Heart left ventricle (tissue), 16 donors: ENCODE data around the gene TEX2. TPM values are rescaled to one million over a fixed set of nuclear protein-coding genes. Genes with fewer than 3 reads are reported as not detected.
A peak's percentile ranks its signal among the peaks of the same experiment; 100 is the strongest.
"Not testable (repeated sequence)": the region's sequence is repeated elsewhere in the genome, so short reads cannot be mapped to it uniquely, and the experiment has no call there.

ENCODE experiments used
- ATAC-seq, 4 donors: fragments of 200-7000 bp; cut with Tn5 transposase; one replicate each; pipeline ENCODE4 v1.9.1; 2020 to 2022; ENCODE audit warnings: moderate library complexity in 4 of 4, mild to moderate bottlenecking in 3 of 4, moderate number of reproducible peaks in 1 of 4
- DNase-seq, 5 donors: peaks; one replicate each; pipeline ENCODE4 v3.0.0-alpha.2; 2020
- H3K27ac ChIP-seq, 12 donors: fragments of 200-600 bp; sonication (generic) in 4 of 12; one replicate each; pipeline versions ENCODE4 v1.5.0 to v1.8.0; 2016 to 2022; ENCODE audit warnings: mild to moderate bottlenecking in 2 of 12
- H3K27me3 ChIP-seq, 9 donors: fragments of 200-600 bp; sonication (generic) in 2 of 9; one replicate each; pipeline versions ENCODE4 v1.5.1 to v1.8.0; 2016 to 2022; ENCODE audit warnings: mild to moderate bottlenecking in 3 of 9
- H3K36me3 ChIP-seq, 9 donors: fragments of 200-600 bp; sonication (generic) in 2 of 9; one replicate each; pipeline versions ENCODE4 v1.5.0 to v1.8.0; 2018 to 2022; ENCODE audit warnings: mild to moderate bottlenecking in 2 of 9
- H3K4me1 ChIP-seq, 12 donors: fragments of 200-600 bp; sonication (generic) in 4 of 12; one replicate each; pipeline versions ENCODE4 v1.5.0 to v1.8.0; 2016 to 2022; ENCODE audit warnings: mild to moderate bottlenecking in 3 of 12
- H3K4me3 ChIP-seq, 12 donors: fragments of 200-600 bp; sonication (generic) in 4 of 12; one replicate each; pipeline versions ENCODE4 v1.5.0 to v1.8.0; 2017 to 2022; ENCODE audit warnings: mild to moderate bottlenecking in 9 of 12, moderate library complexity in 4 of 12
- H3K9me3 ChIP-seq, 12 donors: fragments of 200-600 bp; sonication (generic) in 4 of 12; one replicate each; pipeline versions ENCODE4 v1.5.0 to v1.8.0; 2016 to 2022; ENCODE audit warnings: mild to moderate bottlenecking in 1 of 12
- POLR2A ChIP-seq, 2 donors: fragments of 450-650 bp; IDR thresholded peaks; one replicate each; pipeline ENCODE4 v1.6.1; 2017; ENCODE audit warnings: antibody characterized with exemption in 2 of 2, mild to moderate bottlenecking in 2 of 2, moderate library complexity in 2 of 2
- WGBS, 4 donors: extraction: QIAGEN DNeasy Blood & Tissue Kit in 2 of 4; methylation state at CpG; one replicate each; pipeline versions ENCODE4 v1.1.5 to v1.1.7; 2013 to 2018; 5-methylcytosine and 5-hydroxymethylcytosine counted together
- intact Hi-C, 10 donors: fragments of 100-400 bp; cut with DNase I; formaldehyde crosslinking; loops; one replicate each; pipeline versions ENCODE4 v1.11.1 to v1.14.2; 2022
- polyA plus RNA-seq, 2 donors: library from polyadenylated mRNA; stranded (reverse); fragments of 200-250 nt; gene quantifications; one replicate each; pipeline ENCODE4 v1.2.3, GENCODE V29; 2013
- total RNA-seq, 9 donors: library from RNA; depleted of rRNA in 2 of 9; stranded (reverse); fragments of >200 nt in 2 of 9; fragmentation: NEBNext Ultra II Directional in 3 of 9; extraction: Animal tissue kit (Norgen Biotek cat#: 25700) in 3 of 9; gene quantifications; one replicate each; pipeline versions ENCODE4 v1.1.0 to v1.2.4, GENCODE V29; 2016 to 2023
- TF ChIP-seq, protein P1 (sequence below), 12 donors: fragments of 200-600 bp; sonication (generic) in 4 of 12; IDR thresholded peaks; one replicate each; pipeline versions ENCODE4 v1.5.0 to v1.8.0; 2018 to 2022; ENCODE audit warnings: antibody characterized with exemption in 12 of 12, mild to moderate bottlenecking in 5 of 12
- donor health status: ischemic (EF 13 %, LVEDD 7.1; RV severe dilation, severe dysfunction).
- donor health status: healthy with polysubstance abuse.
- donor health status: DM: no; HTN: yes; CAD: no.
- donor health status: DM: no; HTN: no; CAD: no.
- donor health status: ischemic (EF 25% LVEDD 6.9; RV normal size, moderate dysfunction).
- donor health status: ischemic (EF 25% LVEDD 5.7; RV mildly dilated, moderate dysfunction).
- donor health status: healthy.
- donor health status: DM: yes; HTN: yes; CAD: no.
- donor health status: ischemic (EF 35%, LVEDD 5.7; RV mildly dilated, moderate dysfunction).
- donor health status: nonischemic (EF 11% LVEDD 7.7; RV severe dilation, severe dysfunction).
- donor health status: DM: yes; HTN: yes; CAD: no.
- donor health status: PGD.
- donor health status: ischemic (EF 29% LVEDD 5.4; RV normal size, mild dysfunction).
- donor health status: nonischemic (EF 23%, LVEDD 6.1; RV moderate dilation, normal function).

TEX2 gene
- total and polyA plus RNA-seq, 11 donors = 16.8 to 55.8 (median 50.5) TPM

DNA sequence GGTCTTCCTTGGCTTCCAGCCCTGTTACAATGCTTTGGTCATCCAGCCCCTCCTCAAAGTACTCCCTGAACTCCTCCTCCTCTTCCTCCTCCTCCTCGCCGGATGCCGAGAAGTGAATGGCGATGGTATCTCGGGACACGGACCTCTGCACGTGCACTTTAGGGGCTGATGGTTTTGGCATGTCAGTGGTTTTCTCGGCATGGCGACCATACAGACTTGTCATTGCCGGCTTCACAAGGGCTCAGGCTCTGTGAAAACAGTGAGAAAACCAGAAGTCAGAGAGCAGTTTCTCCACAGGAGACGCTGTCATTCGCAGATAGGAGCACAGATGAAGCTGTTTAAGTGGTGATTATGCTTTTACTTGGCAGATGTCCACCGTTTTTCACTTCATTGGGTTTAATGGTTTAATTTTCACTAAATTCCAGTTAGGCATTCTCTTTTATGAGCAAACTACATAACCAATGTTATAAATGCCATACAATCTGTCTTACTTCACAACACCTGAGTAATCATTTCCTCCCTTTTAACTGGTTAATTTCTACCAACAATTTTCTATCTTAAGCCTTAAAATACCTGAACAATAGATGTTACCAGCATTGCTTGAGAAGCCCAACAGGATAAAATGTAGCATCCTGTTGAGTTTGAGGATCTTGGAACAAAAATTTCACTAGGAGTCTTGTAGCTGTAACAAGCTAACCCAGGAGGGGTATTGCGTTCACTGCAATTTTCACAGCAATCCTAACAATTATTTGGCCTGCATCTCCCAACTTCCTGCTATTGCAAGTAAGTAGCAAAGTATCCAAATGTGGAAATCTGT lies 48.9 kb downstream of the TEX2 start:
- 63 to 85% (median 74%) methylated on average over 14 of the region's 14 CpGs for WGBS, 4 donors
- H3K9me3 ChIP-seq = no peaks in the 10 kb centered on the region
- intact Hi-C loops = loop anchor here in 1 of 10 donors (10.0 kb wide), 1 partner anchor 59 kb away; no protein-coding TSS in a partner anchor
- H3K4me1 ChIP-seq = peaks cover 10 to 65% (median 46%) of the 10 kb centered on the region in 12 donors
- H3K27ac ChIP-seq = peak overlapping the region in 5 of 12 donors; percentile 30 to 67 (median 50)
- H3K36me3 ChIP-seq = peaks cover 0 to 30% (median 18%) of the 10 kb centered on the region in 9 donors
- peak in 1 of 5 donors; percentile 28 for DNase-seq
- H3K27me3 ChIP-seq = no peaks in the 10 kb centered on the region
- H3K4me3 ChIP-seq = no peak overlapping the region
- ATAC-seq = no peak
- TF ChIP-seq, protein P1, sequence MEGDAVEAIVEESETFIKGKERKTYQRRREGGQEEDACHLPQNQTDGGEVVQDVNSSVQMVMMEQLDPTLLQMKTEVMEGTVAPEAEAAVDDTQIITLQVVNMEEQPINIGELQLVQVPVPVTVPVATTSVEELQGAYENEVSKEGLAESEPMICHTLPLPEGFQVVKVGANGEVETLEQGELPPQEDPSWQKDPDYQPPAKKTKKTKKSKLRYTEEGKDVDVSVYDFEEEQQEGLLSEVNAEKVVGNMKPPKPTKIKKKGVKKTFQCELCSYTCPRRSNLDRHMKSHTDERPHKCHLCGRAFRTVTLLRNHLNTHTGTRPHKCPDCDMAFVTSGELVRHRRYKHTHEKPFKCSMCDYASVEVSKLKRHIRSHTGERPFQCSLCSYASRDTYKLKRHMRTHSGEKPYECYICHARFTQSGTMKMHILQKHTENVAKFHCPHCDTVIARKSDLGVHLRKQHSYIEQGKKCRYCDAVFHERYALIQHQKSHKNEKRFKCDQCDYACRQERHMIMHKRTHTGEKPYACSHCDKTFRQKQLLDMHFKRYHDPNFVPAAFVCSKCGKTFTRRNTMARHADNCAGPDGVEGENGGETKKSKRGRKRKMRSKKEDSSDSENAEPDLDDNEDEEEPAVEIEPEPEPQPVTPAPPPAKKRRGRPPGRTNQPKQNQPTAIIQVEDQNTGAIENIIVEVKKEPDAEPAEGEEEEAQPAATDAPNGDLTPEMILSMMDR (IDR thresholded peaks at IDR 0.05) = no peak
- TF ChIP-seq POLR2A (IDR thresholded peaks at IDR 0.05) = no peak

GRCh38 chr17:64212122-64212521 lies 50.9 kb downstream of the TEX2 start:
- intact Hi-C loops = loop anchor here in 1 of 10 donors (10.0 kb wide), 1 partner anchor 57 kb away; no protein-coding TSS in a partner anchor
- DNase-seq (no peak), ATAC-seq (no peak)
- peaks cover 8 to 57% (median 33%) of the 10 kb centered on the region in 12 donors for H3K4me1 ChIP-seq
- peak overlapping the region in 1 of 12 donors; percentile 67 for H3K27ac ChIP-seq
- TF ChIP-seq POLR2A (IDR thresholded peaks at IDR 0.05) = no peak
- TF ChIP-seq, protein P1 (IDR thresholded peaks at IDR 0.05) = no peak
- H3K9me3 ChIP-seq = no peaks in the 10 kb centered on the region
- H3K4me3 ChIP-seq = no peak overlapping the region
- 68 to 82% (median 76%) methylated on average over 2 of the region's 2 CpGs for WGBS, 4 donors
- H3K27me3 ChIP-seq = no peaks in the 10 kb centered on the region
- peaks cover 0 to 30% (median 18%) of the 10 kb centered on the region in 9 donors for H3K36me3 ChIP-seq

DNA sequence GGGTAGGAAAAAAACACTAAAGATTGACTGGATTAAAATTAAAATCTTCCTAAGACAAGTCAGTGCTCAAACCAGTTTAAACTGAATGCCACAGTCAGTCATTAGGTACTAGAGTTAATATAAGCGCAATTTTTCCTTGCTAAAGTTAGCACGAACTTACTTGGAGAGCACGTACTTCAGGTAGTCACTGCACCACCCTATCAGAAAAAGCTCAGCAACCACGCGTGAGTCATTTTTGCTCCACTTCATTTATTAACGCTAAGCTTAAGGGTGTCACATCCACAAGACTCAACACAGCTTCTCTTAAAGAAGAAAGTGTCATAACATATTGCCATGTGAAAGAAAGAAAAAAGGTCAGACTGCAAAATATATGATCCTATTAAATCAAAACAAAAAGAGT lies 53.1 kb downstream of the TEX2 start:
- H3K4me3 ChIP-seq = no peak overlapping the region
- WGBS, 4 donors = 60 to 78% (median 68%) methylated on average over 6 of the region's 6 CpGs
- H3K36me3 ChIP-seq = peaks cover 0 to 30% (median 18%) of the 10 kb centered on the region in 9 donors
- intact Hi-C loops = loop anchor here in 2 of 10 donors (10.0 kb wide), 1 partner anchor 55 kb away; no protein-coding TSS in a partner anchor
- H3K27ac ChIP-seq = peak overlapping the region in 7 of 12 donors; percentile 6 to 59 (median 25)
- DNase-seq = no peak
- no peaks in the 10 kb centered on the region for H3K27me3 ChIP-seq
- H3K4me1 ChIP-seq = peaks cover 0 to 42% (median 15%) of the 10 kb centered on the region in 12 donors
- no peak for TF ChIP-seq POLR2A (IDR thresholded peaks at IDR 0.05)
- TF ChIP-seq, protein P1 (IDR thresholded peaks at IDR 0.05) = no peak
- no peaks in the 10 kb centered on the region for H3K9me3 ChIP-seq
- peak in 3 of 4 donors; percentile 38 to 59 (median 52) for ATAC-seq

- no peak for DNase-seq
- Histone ChIP-seq H3K4me3 (no peak overlapping the region), H3K27ac (peak overlapping the region in 7 of 12 donors; percentile 6 to 59 (median 25)), H3K27me3 (no peaks in the 10 kb centered on the region), H3K4me1 (peaks cover 0 to 37% (median 11%) of the 10 kb centered on the region in 12 donors), H3K9me3 (no peaks in the 10 kb centered on the region), H3K36me3 (peaks cover 0 to 30% (median 18%) of the 10 kb centered on the region in 9 donors)
- ATAC-seq = peak in 3 of 4 donors; percentile 48 to 56 (median 51)
- 76 to 81% (median 79%) methylated on average over 5 of the region's 5 CpGs for WGBS, 4 donors
- intact Hi-C loops = loop anchor here in 1 of 10 donors (10.0 kb wide), 1 partner anchor 55 kb away; no protein-coding TSS in a partner anchor
- TF ChIP-seq, protein P1 (IDR thresholded peaks at IDR 0.05) = no peak
- TF ChIP-seq POLR2A (IDR thresholded peaks at IDR 0.05) = no peak
These were observed 53.6 kb downstream of the TEX2 start for GRCh38 chr17:64209356-64209941.

DNA sequence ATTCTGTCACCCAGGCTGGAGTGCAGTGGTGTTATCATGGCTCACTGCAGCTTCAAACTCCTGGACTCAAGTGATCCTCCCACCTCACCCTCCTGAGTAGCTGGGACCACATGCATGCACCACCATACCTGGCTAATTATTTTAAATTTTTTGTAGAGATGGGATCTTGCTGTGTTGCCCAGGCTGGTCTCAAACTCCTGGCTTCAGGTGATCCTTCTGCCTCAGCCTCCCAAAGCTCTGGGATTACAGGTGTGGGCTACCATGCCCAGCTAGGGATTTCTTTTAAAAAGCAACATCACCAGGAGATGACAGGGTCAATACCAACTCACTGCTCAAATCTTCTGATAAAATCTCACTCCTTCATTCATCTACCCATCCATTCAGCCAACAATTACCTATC lies 54.4 kb downstream of the TEX2 start:
- intact Hi-C loops = loop anchor here in 1 of 10 donors (10.0 kb wide), 1 partner anchor 54 kb away; no protein-coding TSS in a partner anchor
- peak overlapping the region in 1 of 12 donors; percentile 20 for H3K27ac ChIP-seq
- not testable (repeated sequence) for H3K4me3 ChIP-seq, ATAC-seq, H3K27me3 ChIP-seq, H3K9me3 ChIP-seq, DNase-seq
- H3K36me3 ChIP-seq = peaks cover 0 to 26% (median 17%) of the 10 kb centered on the region in 9 donors
- H3K4me1 ChIP-seq = peaks cover 0 to 36% (median 9%) of the 10 kb centered on the region in 12 donors
